Measurements from ENCODE around the gene COLQ.
"Not testable (repeated sequence)": the region's sequence is repeated elsewhere in the genome, so short reads cannot be mapped to it uniquely, and the experiment has no call there.

The COLQ gene

GRCh38 chr3:15452961-15453360, 68.5 kb downstream of the COLQ start:
- no peak for DNase-seq

- DNase-seq: no peak
Observed at GRCh38 chr3:15452156-15452555, 69.3 kb downstream of the COLQ start.

- no peak for DNase-seq
Observed at GRCh38 chr3:15451216-15452113, 70.0 kb downstream of the COLQ start.

GRCh38 chr3:15450438-15451215, 70.9 kb downstream of the COLQ start:
- no peak for DNase-seq

- no peak for DNase-seq
Observed at GRCh38 chr3:15449489-15450224, 71.8 kb downstream of the COLQ start.

GRCh38 chr3:15443826-15444524, 77.5 kb downstream of the COLQ start:
- DNase-seq: no peak

- DNase-seq: no peak
Observed at GRCh38 chr3:15440891-15441290, 80.6 kb downstream of the COLQ start.

GRCh38 chr3:15439476-15439875, 82.0 kb downstream of the COLQ start:
- DNase-seq: no peak

GRCh38 chr3:15438983-15439382, 82.5 kb downstream of the COLQ start:
- no peak for DNase-seq

- no peak for DNase-seq
Observed at GRCh38 chr3:15436246-15436645, 85.3 kb downstream of the COLQ start.

GRCh38 chr3:15434756-15435155, 86.8 kb downstream of the COLQ start:
- DNase-seq: no peak

GRCh38 chr3:15433531-15433930, 88.0 kb downstream of the COLQ start:
- no peak for DNase-seq

GRCh38 chr3:15431256-15431837, 90.2 kb downstream of the COLQ start:
- DNase-seq: no peak

- DNase-seq: no peak
Observed at GRCh38 chr3:15430624-15431023, 90.9 kb downstream of the COLQ start.

- DNase-seq: no peak
Observed at GRCh38 chr3:15429080-15429479, 92.4 kb downstream of the COLQ start.

GRCh38 chr3:15428539-15428938, 93.0 kb downstream of the COLQ start:
- no peak for DNase-seq

GRCh38 chr3:15427981-15428380, 93.5 kb downstream of the COLQ start:
- DNase-seq: no peak

- peak; percentile 68 to 76 (median 74) for DNase-seq
Observed at GRCh38 chr3:15427182-15427880, 94.2 kb downstream of the COLQ start, which contains the start of the genes EAF1 and METTL6. Gene EAF1 (plus strand): TSS chr3:15427598. CDS start chr3:15427780, 182 bp downstream. Gene METTL6 (minus strand): TSS chr3:15427544. CDS start chr3:15426511, 1,033 bp downstream.

- no peak for DNase-seq
Observed at GRCh38 chr3:15426579-15427118, 94.9 kb downstream of the COLQ start.

GRCh38 chr3:15420871-15421270, 100.6 kb downstream of the COLQ start:
- DNase-seq: no peak

GRCh38 chr3:15410966-15411365, 110.5 kb downstream of the COLQ start:
- not testable (repeated sequence) for DNase-seq

Measured in activated CD4-positive, CD25-positive, alpha-beta regulatory T cell (primary cell).